DND-41 (cell line): ENCODE data around the gene NFATC2.

Experiments used
- CTCF ChIP-seq: IDR thresholded peaks from 2 replicates; pipeline ENCODE4 v1.5.1; 2012; ENCODE audit warnings: borderline replicate concordance, low read length, moderate library complexity, mild to moderate bottlenecking; ENCODE audit not compliant: poor library complexity, severe bottlenecking; ENCODE audit errors: extremely low read depth
- EZH2 ChIP-seq: IDR thresholded peaks from 3 replicates; pipeline ENCODE4 v1.6.1; 2012; ENCODE audit warnings: borderline replicate concordance, low read depth, mild to moderate bottlenecking, moderate library complexity, low read length, inconsistent platforms; ENCODE audit not compliant: severe bottlenecking

GRCh38 chr20:51562027-51562331 lies 19.5 kb upstream of the NFATC2 start:
- no peak for TF ChIP-seq CTCF
- TF ChIP-seq EZH2, result no peak
